HG02571 (cell line): ENCODE measurements around the gene MSH6.

Experiments
- ATAC-seq: cut with Tn5 transposase; IDR thresholded peaks from one replicate; pipeline ENCODE4 v1.9.1; 2021; ENCODE audit warnings: mild to moderate bottlenecking, moderate library complexity; ENCODE audit not compliant: unreplicated experiment

MSH6 gene

DNA sequence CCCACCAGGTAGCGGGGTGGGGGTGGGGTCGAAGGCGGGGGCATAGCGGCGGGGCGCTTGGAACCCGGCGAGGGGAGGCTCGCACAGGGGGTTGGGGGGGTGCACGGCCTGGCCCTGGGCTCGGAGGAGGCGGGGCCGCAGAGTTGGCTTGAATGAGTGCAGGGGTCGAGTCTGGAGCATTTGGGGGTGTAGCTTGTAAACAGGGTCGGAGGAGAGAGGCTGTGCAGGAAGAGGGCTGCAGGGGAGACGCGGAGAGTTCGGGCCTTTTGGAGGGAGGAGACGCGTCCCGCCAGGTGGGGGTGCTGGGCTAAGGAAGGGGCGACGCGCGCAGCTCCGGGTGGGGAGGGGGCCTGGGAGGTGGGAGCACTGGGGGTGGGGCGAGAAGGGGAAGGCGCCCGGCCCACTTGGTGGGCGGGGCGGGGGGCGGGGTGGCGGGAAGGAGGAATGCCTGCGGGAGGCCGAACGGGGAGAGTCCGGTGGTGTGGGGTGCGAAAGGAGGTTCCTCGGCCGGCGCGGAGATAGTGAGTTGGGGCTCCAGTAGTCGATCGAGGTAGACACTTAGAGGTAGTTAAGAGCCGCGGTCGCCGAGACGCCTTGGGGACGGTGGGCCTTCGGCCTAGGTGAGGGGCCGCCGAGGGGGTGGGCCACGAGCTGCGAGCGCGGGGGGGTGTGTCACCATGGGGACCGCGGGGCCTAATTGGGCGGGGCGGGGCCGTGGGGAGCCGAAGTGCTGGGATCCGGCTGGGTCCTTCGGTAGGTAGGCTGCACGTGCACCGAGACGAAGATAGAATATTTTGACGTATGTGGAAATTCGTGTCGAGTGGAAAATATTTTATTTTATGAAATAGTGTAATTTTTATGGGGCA lies 774 bp downstream of the MSH6 start:
- peak; percentile 28 for ATAC-seq

DNA sequence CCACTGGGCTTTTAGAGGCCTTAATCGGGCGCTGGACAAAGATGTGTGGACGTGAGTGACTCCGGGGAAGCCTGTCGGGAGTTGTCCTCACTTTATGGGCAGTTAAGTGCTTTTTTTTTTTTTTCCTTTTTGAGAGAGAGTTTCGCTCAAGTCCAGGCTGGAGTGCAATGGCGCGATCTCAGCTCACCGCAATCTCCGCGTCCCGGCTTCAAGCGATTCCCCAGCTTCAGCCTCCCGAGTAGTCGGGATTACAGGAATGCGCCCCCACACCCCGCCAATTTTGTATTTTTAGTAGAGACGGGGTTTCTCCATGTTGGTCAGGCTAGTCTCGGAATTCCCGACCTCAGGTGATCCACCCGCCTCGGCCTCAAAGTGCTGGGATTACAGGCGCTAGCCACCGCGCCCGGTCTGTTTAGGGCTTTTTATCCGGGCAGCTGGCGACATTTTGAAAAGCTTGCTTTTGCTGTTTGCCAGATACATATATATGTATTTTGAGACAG lies 1.5 kb downstream of the MSH6 start:
- no peak for ATAC-seq

DNA sequence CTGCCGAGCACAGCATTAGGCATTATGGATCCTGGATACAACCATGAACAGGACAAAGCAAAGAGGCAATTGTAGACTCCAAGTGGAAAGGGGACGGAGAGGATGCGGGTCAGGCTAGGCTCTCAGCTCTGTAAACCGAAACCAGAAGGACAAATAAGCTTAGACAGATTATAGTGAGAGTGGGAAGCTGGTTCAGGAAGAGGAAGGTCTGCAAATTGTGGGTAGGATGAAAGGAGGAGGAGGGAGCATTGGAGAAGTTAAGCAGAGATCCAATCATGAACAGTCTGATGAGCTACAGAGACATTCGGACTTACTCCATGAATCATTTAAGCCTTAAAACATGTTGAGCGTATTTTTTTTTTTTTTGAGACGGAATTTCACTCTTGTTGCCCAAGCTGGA lies 3.0 kb downstream of the MSH6 start:
- no peak for ATAC-seq

DNA sequence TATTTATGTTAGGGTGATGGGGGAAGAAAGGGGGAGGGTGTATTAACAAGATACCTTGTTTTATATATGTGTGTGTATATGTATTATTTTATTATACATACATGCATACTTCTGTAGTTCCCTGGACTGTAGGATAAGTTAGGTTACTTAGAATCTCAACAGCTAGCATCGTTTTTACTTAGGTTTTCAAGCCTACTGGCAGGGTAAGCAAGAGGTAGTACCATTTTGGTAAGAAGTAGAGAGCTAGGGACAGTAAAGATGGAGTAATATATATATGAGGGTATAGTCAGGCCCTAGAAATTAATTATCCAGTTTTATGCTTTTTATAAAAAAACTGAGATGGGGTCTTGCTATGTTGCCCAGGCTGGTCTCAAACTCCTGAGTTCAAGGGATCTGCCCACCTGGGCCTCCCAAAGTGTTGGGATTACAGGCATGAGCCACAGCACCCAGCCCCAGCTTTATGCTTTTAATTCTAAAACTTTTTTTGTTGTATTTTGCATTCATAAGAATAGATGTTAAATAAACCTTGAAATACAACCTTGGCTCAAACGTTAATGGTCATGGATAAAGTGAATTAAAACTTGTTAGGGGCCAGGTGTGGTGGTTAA lies 13.2 kb downstream of the MSH6 start:
- no peak for ATAC-seq

DNA sequence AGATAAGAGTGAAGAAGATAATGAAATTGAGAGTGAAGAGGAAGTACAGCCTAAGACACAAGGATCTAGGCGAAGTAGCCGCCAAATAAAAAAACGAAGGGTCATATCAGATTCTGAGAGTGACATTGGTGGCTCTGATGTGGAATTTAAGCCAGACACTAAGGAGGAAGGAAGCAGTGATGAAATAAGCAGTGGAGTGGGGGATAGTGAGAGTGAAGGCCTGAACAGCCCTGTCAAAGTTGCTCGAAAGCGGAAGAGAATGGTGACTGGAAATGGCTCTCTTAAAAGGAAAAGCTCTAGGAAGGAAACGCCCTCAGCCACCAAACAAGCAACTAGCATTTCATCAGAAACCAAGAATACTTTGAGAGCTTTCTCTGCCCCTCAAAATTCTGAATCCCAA lies 15.7 kb downstream of the MSH6 start:
- no peak for ATAC-seq

DNA sequence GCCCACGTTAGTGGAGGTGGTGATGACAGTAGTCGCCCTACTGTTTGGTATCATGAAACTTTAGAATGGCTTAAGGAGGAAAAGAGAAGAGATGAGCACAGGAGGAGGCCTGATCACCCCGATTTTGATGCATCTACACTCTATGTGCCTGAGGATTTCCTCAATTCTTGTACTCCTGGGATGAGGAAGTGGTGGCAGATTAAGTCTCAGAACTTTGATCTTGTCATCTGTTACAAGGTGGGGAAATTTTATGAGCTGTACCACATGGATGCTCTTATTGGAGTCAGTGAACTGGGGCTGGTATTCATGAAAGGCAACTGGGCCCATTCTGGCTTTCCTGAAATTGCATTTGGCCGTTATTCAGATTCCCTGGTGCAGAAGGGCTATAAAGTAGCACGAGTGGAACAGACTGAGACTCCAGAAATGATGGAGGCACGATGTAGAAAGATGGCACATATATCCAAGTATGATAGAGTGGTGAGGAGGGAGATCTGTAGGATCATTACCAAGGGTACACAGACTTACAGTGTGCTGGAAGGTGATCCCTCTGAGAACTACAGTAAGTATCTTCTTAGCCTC lies 16.2 kb downstream of the MSH6 start:
- ATAC-seq = no peak

DNA sequence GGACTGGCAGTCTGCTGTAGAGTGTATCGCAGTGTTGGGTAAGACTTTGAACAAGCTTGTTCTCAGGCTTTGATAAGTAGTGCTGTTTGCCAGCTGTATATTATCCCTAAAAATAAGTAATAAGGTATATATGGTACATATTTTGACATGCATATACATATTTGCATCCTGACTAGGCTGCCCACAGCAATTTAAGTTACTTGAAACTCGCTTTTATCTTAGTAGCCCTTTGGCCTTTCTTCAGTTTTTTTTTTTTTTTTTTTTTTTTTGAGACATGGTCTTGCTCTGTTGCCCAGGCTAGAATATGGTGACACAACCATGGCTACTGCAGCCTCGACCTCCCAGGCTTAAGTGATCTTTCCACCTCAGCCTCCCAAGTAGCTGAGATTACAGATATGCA lies 18.2 kb downstream of the MSH6 start:
- no peak for ATAC-seq

DNA sequence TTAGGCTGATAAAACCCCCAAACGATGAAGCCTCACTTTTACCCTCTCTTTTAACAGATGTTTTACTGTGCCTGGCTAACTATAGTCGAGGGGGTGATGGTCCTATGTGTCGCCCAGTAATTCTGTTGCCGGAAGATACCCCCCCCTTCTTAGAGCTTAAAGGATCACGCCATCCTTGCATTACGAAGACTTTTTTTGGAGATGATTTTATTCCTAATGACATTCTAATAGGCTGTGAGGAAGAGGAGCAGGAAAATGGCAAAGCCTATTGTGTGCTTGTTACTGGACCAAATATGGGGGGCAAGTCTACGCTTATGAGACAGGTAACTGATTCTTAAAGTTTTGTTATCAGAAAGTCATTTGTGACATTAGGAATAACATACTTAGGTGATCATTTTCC lies 20.4 kb downstream of the MSH6 start:
- no peak for ATAC-seq

DNA sequence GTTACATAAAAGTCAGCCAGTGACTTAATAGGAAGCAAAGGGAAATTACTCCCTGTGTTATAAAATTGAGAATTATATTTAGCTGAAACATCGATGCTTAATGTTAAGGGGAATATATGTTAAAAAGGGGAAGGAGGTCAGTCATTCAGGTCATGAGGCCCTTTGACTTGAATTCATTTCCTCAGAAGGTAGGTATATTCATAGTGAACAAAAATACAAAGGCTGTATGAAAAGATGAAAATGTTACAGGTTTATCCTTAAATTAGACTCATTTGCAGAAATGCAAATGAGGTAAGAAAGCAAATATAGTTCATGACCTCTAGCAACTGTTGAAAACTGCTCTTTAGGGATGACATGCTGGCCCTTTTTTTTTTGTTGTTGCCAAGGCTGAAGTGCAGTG lies 20.8 kb downstream of the MSH6 start:
- ATAC-seq = no peak

DNA sequence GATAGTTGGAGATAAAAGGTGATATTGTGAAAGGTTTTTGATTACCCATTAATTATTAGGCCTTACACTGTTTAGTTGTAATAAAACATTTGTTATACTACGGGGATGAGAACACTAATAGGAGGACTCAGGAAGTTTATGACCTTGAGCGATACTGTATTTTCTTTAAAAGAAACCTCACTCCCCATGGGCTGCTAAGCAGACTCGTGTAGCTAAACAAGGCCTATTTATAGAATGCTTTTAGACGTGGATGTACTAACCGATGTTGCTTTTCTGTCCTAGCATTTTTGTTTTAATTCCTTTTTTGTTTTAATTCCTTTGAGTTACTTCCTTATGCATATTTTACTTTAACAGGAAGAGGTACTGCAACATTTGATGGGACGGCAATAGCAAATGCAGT lies 22.9 kb downstream of the MSH6 start:
- no peak for ATAC-seq

DNA sequence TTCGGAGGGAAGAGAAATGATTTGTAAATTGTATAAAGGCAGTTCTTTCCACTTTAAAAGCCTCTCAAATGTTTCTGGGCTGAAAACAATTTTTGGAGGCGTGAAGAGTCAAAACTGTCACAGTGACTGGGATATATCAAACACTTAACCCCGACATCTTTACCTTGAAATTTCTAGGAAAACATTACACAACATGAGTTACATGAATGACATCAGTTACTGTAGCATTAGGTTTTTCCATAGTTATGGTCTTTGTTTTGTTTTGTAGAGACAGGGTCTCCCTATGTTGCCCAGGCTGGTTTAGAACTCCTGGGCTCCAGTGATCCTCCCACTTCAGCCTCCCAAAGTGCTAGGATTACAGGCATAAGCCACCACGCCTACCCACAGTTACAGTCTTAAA lies 25.7 kb downstream of the MSH6 start:
- ATAC-seq = no peak

DNA sequence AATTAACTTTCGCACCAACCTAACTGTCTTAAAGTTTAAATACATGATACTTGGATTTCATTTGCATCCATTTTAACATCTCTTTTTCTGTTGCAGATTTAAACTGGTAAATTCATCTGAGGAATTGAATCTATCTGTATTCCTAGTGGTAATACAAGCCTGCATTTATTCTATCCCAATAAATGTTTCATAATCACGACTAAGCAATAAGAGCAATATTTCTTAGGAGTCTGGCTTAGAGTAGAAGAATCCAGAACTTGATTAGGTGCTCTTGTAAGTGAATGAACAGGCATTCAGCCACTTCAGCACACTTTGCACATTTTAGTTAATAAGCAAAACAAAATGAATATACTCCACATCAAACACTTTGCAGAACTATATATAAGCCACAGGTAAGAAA lies 27.0 kb downstream of the MSH6 start:
- ATAC-seq = no peak

DNA sequence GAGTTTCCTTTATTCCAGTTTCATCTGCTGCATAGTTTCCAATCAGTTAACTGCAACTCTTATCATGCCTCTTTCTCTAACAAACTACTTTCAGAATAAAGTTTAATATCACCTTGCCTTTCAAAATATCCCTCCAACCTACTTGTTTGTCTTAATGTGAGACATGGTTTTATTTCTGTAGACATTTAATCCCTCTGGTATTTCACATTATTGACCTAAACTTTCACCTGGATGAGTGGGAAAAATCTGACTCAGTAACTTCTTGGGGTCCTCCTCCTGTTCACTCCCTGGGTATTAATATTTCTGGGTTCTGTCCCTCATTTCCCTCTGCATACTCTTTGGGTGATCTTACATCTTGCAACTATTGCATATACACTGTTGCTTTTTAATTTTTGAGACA lies 27.9 kb downstream of the MSH6 start:
- ATAC-seq = no peak

DNA sequence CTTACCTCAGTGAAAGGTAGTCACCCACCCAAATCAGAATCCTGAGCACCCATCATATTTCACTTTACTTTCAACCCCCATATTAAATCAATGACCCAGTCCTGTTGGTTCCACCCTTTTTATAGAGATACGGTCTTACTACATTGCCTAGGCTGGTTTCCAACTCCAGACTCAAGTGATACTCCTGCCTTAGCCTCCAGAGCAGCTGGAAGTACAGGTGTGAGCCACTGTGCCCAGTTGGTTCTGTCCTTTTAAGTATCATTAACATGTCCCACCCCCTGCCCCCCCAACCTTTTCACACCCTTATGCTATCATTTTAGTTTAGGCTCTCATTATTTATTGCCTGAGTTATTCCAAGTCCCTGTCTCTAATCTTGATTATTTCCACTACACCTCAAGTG lies 28.7 kb downstream of the MSH6 start:
- ATAC-seq = no peak

DNA sequence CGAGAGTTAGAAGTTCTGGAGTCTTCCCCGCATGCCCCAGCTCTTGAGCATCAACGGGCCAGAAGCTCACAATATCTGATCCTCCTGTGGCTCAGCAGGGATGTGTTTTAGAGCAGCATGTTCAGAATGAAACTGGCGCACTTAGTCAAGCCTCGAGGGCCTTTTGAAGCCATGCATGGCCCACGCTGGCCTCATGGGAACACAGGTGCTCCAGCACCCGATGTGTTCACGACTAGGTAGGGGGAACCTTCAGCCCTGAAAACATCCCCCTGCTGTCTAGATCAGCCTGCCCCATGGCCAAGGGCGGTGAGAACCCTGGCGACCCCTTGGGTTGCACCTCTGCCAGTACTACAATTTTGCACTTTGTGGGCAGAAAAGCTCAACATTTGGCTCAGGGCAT lies 32.8 kb downstream of the MSH6 start:
- ATAC-seq = no peak

DNA sequence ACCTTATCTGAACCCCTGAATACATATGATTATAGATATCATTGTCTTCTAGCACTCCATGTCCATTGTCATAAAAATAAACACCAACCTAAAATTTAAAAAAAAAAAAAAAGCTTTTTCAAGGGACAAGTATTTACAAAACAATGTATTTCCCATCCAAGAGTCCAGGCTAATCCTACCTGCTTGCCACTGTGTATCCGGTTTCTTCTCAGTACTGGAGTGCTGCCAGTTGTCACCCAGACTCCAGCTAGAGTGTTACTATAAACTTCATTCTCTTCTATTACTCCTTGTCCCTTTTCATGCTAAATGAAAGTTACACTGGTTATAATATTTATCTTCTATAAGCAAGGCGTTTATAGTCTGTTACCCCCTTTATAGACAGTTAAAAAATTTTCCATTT lies 35.8 kb downstream of the MSH6 start:
- ATAC-seq = no peak

DNA sequence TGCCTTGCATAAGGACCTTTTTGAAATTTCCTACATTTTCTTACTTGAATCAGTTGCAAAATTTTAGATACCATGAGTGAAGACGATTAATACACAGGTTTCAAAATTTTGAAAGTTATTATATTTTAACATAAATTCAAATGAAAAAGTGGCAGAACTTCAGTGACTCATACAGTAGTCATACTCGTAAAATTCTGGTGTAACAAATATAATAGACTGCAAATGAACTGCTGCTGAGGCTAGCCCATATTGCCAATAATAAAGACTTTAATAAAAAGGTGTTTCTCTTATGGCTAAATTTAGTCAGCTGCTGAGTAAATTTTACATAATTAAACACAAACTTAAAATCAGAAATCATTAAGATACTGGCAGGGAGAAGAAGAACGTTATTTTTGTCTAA lies 36.9 kb downstream of the MSH6 start:
- ATAC-seq = no peak

DNA sequence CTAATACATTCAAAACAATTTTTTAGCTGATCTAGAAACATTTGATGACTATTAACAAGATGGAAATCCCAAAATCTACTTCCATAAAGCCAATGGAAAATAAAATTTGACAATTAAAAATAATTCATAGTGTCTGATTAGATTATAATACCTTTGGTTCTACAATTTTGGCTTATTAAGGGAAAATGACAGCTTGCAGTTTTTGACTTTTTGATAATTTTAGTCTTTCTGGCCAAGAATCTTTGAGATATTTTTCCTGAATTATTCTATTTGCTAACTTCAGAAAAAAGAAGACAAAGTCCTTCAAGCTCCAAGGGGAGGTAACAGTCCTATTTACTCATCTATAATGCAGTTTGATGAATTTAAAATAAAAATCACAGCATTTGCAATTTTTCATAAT lies 39.6 kb downstream of the MSH6 start:
- no peak for ATAC-seq

DNA sequence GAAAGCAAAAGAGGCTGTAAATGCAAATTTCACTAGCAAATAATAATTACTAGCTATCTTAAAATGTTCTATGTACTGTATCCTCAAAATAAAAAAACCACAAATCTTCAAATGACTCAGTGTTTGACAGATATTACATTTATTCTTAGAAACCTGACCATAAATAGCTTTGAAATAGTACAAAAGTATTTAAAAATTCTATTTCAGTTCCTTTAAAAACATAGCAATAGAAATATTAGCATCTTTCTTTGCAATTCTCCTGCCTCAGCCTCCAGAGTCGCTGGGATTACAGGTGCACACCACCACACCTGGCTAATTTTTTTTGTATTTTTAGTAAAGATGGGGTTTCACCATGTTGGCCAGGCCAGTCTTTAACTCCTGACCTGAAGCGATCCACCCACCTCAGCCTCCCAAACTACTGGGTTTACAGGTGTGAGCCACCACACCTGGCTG lies 50.6 kb downstream of the MSH6 start:
- peak; percentile 74 for ATAC-seq

DNA sequence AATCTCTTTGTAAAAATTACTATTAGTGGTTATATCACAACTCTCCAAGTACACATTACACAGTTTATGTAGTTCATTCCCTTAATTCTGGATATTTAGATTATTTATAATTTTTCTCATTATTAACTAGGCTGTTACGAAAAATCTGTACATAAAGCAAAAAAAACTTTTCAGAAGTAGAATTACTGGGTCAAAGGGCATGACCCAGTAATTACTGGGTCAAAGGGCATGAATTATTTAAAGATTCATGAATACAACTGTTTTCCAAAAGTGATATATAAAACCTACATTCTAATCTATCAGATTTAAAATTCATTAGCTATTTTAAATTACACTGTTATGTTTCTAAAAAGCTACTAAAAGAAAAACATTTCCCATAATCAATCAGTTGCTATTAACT lies 55.3 kb downstream of the MSH6 start:
- ATAC-seq = no peak

DNA sequence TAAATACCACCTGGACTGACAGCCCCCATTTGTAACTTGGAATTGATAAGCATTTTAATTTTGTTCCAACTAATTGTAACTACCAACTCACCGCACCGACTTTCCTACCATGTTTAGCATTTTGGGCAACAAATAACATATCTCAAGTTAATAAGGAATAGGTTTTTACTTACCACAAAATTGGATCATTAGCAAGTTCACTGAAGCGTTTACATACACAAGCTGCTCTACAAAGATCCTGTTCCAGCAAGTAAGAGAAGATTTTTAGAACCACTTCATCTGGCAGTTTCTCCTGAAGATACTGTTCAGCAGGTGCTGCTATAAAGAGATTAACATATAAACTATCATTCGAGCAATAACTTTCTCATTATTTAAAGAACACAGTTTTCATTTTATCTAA lies 55.7 kb downstream of the MSH6 start:
- ATAC-seq = no peak

DNA sequence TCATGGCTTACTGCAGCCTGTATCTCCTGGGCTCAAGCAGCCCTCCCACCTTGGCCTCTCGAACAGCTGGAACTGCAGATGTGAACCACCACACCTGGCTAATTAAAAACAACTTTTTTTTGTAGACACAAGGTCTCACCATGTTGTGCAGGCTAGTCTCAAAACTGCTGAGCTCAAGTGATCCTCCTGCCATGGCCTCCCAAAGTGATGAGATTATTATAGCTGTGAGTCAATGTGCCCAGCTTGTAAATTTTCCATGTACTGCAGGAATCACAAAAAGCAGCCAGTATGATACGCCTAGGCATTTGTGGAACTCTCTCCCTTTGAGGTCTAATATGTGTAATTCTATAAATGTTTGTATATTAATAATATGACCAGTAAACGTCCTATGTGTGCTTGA lies 59.9 kb downstream of the MSH6 start:
- no peak for ATAC-seq
